ENCODE data around the gene MYL5. TPM values are rescaled to one million over a fixed set of nuclear protein-coding genes. Genes with fewer than 3 reads are reported as not detected.

Gene MYL5
- total and polyA plus RNA-seq, 2 donors (not counting 1 experiment from before 2014, with no cell fraction given): 9.6 to 14.4 TPM

DNA sequence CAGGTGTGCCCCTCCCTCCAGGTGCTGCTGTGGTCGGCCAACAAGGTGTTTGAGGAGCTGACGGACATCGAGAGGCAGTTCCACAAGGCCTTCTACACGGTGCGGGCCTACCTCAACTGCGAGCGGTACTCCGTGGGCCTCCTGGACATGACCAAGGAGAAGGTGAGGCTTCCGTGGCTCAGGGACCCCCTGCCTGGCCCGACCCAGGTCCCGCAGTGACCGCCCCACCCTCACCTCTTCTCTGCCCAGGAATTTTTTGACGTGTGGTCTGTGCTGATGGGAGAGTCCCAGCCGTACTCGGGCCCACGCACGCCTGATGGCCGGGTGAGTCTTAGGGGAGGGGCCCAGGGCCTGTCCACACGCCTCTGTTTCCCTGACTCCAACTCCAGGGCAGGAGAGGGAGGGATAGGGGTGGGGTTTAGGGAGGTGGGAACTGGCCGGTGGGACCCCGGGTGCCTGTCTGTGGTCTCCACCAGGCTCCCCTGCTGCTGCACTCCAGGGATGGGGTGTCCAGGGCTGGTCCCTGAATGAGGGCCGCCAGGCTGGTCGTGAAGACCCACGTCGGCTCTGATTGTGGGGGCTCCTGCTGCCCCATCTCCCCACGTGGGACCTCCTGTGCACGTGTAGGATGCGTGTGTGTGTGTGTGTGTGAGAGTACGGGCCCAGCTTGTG is 20.4 kb upstream of the MYL5 start:
- Histone ChIP-seq H3K4me2 (ENCODE audit: extremely low read depth, insufficient read depth, low read length) (no peak overlapping the region), H3K4me3 (replicated peaks in 1 of 4; ENCODE audit: control extremely low read depth in 1 of 4, insufficient read depth in 1 of 4, low read depth in 3 of 4, low read length in 4 of 4) (no peak overlapping the region), H3K9ac (ENCODE audit: insufficient read depth, low read length) (no peak overlapping the region), H3K79me2 (ENCODE audit: control insufficient read depth, insufficient read depth, low read length) (no peaks in the 10 kb centered on the region), H2AFZ (ENCODE audit: low read length) (no peak overlapping the region), H4K20me1 (ENCODE audit: control insufficient read depth, extremely low read depth, insufficient read depth, low read length) (no peaks in the 10 kb centered on the region), H3K27me3 (ENCODE audit: control insufficient read depth, insufficient read depth, low read length) (peaks cover 4% of the 10 kb centered on the region), H3K27ac (ENCODE audit: insufficient read depth, low read length) (no peak overlapping the region), H3K36me3 (ENCODE audit: control insufficient read depth, insufficient read depth, low read length) (no peaks in the 10 kb centered on the region), H3K4me1 (ENCODE audit: control insufficient read depth, extremely low read depth, insufficient read depth, low read length) (no peaks in the 10 kb centered on the region), H3K9me3 (ENCODE audit: control insufficient read depth, insufficient read depth, low read depth, low read length) (no peaks in the 10 kb centered on the region)
- no peak for DNase-seq (ENCODE audit: low read depth in 2 of 2)
- TF ChIP-seq, protein P1, sequence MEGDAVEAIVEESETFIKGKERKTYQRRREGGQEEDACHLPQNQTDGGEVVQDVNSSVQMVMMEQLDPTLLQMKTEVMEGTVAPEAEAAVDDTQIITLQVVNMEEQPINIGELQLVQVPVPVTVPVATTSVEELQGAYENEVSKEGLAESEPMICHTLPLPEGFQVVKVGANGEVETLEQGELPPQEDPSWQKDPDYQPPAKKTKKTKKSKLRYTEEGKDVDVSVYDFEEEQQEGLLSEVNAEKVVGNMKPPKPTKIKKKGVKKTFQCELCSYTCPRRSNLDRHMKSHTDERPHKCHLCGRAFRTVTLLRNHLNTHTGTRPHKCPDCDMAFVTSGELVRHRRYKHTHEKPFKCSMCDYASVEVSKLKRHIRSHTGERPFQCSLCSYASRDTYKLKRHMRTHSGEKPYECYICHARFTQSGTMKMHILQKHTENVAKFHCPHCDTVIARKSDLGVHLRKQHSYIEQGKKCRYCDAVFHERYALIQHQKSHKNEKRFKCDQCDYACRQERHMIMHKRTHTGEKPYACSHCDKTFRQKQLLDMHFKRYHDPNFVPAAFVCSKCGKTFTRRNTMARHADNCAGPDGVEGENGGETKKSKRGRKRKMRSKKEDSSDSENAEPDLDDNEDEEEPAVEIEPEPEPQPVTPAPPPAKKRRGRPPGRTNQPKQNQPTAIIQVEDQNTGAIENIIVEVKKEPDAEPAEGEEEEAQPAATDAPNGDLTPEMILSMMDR (conservative IDR thresholded peaks at IDR 0.05 in 1 of 2, IDR thresholded peaks at IDR 0.05 in 1 of 2; ENCODE audit: low read depth in 1 of 2, low read length in 2 of 2): no peak
- no peak for TF ChIP-seq EZH2 (IDR thresholded peaks at IDR 0.05; ENCODE audit: low read length, missing control alignments)

DNA sequence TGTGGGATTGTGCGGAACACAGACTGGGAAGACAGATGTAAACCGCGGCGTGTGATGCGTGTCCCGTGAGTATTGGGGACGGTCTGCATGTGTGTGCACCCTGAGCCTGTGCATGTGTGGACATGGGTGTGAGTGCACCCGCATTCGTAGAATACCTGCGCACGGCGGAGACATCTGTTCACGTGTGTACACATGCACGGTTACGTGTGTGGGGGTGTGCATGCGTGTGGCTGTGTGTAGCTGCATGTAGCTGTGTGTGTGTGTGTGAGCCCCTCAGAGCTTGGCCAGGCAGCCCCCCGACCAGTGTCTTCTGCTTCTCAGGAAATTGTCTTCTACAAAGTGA is 19.9 kb upstream of the MYL5 start:
- Histone ChIP-seq H2AFZ (ENCODE audit: low read length) (no peak overlapping the region), H3K79me2 (ENCODE audit: control insufficient read depth, insufficient read depth, low read length) (no peaks in the 10 kb centered on the region), H3K9me3 (ENCODE audit: control insufficient read depth, insufficient read depth, low read depth, low read length) (no peaks in the 10 kb centered on the region), H3K36me3 (ENCODE audit: control insufficient read depth, insufficient read depth, low read length) (no peaks in the 10 kb centered on the region), H3K27ac (ENCODE audit: insufficient read depth, low read length) (no peak overlapping the region), H3K27me3 (ENCODE audit: control insufficient read depth, insufficient read depth, low read length) (peaks cover 4% of the 10 kb centered on the region), H3K4me3 (replicated peaks in 1 of 4; ENCODE audit: control extremely low read depth in 1 of 4, insufficient read depth in 1 of 4, low read depth in 3 of 4, low read length in 4 of 4) (no peak overlapping the region), H4K20me1 (ENCODE audit: control insufficient read depth, extremely low read depth, insufficient read depth, low read length) (no peaks in the 10 kb centered on the region), H3K4me2 (ENCODE audit: extremely low read depth, insufficient read depth, low read length) (no peak overlapping the region), H3K9ac (ENCODE audit: insufficient read depth, low read length) (no peak overlapping the region), H3K4me1 (ENCODE audit: control insufficient read depth, extremely low read depth, insufficient read depth, low read length) (no peaks in the 10 kb centered on the region)
- TF ChIP-seq EZH2 (IDR thresholded peaks at IDR 0.05; ENCODE audit: low read length, missing control alignments): no peak
- TF ChIP-seq, protein P1 (conservative IDR thresholded peaks at IDR 0.05 in 1 of 2, IDR thresholded peaks at IDR 0.05 in 1 of 2; ENCODE audit: low read depth in 1 of 2, low read length in 2 of 2): no peak
- no peak for DNase-seq (ENCODE audit: low read depth in 2 of 2)

DNA sequence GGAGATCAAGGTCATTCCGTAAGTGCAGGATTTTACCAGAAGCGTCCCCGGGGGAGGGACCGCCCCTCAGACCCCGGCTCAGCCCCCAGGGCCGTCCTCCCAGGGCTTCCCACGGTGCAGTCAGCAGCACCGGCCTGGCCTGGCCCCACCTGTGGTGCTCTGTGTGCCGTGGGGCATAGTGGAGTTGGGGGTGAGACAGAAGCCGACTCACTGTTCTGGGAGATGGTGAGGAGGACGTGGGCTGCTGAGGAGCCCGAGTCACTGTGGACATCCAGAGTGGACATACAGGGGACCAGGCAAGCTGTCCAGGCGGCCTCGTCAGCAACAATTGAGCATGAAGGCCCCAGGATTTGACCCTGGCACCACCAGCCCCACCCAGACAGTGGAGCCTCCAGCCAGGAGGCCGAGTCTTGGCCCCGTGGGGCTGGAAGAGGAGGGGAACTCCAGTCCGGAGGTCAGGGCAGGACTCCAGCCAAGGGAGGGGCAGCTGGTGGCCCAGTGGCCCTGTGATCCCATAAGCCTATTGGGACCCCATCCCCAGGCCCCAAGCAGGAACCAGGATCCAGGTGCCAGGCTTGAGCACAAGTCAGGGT is 19.4 kb upstream of the MYL5 start:
- H2AFZ ChIP-seq (ENCODE audit: low read length): no peak overlapping the region
- no peak overlapping the region for H3K27ac ChIP-seq (ENCODE audit: insufficient read depth, low read length)
- H3K36me3 ChIP-seq (ENCODE audit: control insufficient read depth, insufficient read depth, low read length): no peaks in the 10 kb centered on the region
- no peak overlapping the region for H3K4me3 ChIP-seq (replicated peaks in 1 of 4; ENCODE audit: control extremely low read depth in 1 of 4, insufficient read depth in 1 of 4, low read depth in 3 of 4, low read length in 4 of 4)
- no peak for DNase-seq (ENCODE audit: low read depth in 2 of 2)
- no peaks in the 10 kb centered on the region for H4K20me1 ChIP-seq (ENCODE audit: control insufficient read depth, extremely low read depth, insufficient read depth, low read length)
- H3K9me3 ChIP-seq (ENCODE audit: control insufficient read depth, insufficient read depth, low read depth, low read length): no peaks in the 10 kb centered on the region
- H3K27me3 ChIP-seq (ENCODE audit: control insufficient read depth, insufficient read depth, low read length): peaks cover 4% of the 10 kb centered on the region
- H3K4me2 ChIP-seq (ENCODE audit: extremely low read depth, insufficient read depth, low read length): no peak overlapping the region
- no peak overlapping the region for H3K9ac ChIP-seq (ENCODE audit: insufficient read depth, low read length)
- H3K79me2 ChIP-seq (ENCODE audit: control insufficient read depth, insufficient read depth, low read length): no peaks in the 10 kb centered on the region
- H3K4me1 ChIP-seq (ENCODE audit: control insufficient read depth, extremely low read depth, insufficient read depth, low read length): no peaks in the 10 kb centered on the region
- TF ChIP-seq, protein P1 (conservative IDR thresholded peaks at IDR 0.05 in 1 of 2, IDR thresholded peaks at IDR 0.05 in 1 of 2; ENCODE audit: low read depth in 1 of 2, low read length in 2 of 2): no peak
- no peak for TF ChIP-seq EZH2 (IDR thresholded peaks at IDR 0.05; ENCODE audit: low read length, missing control alignments)
